NCI-H146 treated with DMSO at 0.1 percent for 48 hours (cell line): ENCODE results near the gene SYT13.

ENCODE experiments used
- DNase-seq: peaks from one replicate; lab custom pipeline; 2025; ENCODE audit not compliant: unreplicated experiment; lab: John Stamatoyannopoulos, UW

Gene SYT13

GRCh38 chr11:45275828-45276227 is 10.3 kb downstream of the SYT13 start:
- DNase-seq, result no peak

- DNase-seq, result no peak
Observed at GRCh38 chr11:45274206-45274605, 11.9 kb downstream of the SYT13 start.

- DNase-seq, result no peak
Observed at GRCh38 chr11:45273509-45273908, 12.6 kb downstream of the SYT13 start.

GRCh38 chr11:45272701-45273100 is 13.4 kb downstream of the SYT13 start:
- no peak for DNase-seq

GRCh38 chr11:45270946-45271716 is 15.0 kb downstream of the SYT13 start:
- DNase-seq, result no peak

- DNase-seq, result no peak
Observed at GRCh38 chr11:45269678-45270077, 16.5 kb downstream of the SYT13 start.

GRCh38 chr11:45267652-45268299 is 18.4 kb downstream of the SYT13 start:
- no peak for DNase-seq

- DNase-seq, result no peak
Observed at GRCh38 chr11:45267052-45267451, 19.1 kb downstream of the SYT13 start.

GRCh38 chr11:45266676-45267020 is 19.5 kb downstream of the SYT13 start:
- no peak for DNase-seq

- no peak for DNase-seq
Observed at GRCh38 chr11:45265969-45266675, 20.0 kb downstream of the SYT13 start.

GRCh38 chr11:45264839-45265515 is 21.2 kb downstream of the SYT13 start:
- DNase-seq, result no peak

GRCh38 chr11:45263773-45264172 is 22.4 kb downstream of the SYT13 start:
- DNase-seq, result no peak

- DNase-seq, result no peak
Observed at GRCh38 chr11:45262900-45263299, 23.2 kb downstream of the SYT13 start.

GRCh38 chr11:45260071-45260470 is 26.1 kb downstream of the SYT13 start:
- DNase-seq, result no peak

GRCh38 chr11:45259592-45259991 is 26.5 kb downstream of the SYT13 start:
- no peak for DNase-seq

GRCh38 chr11:45258982-45259530 is 27.1 kb downstream of the SYT13 start:
- DNase-seq, result no peak

GRCh38 chr11:45254070-45254469 is 32.1 kb downstream of the SYT13 start:
- no peak for DNase-seq

GRCh38 chr11:45253640-45254039 is 32.5 kb downstream of the SYT13 start:
- DNase-seq, result no peak

GRCh38 chr11:45252877-45253276 is 33.3 kb downstream of the SYT13 start:
- no peak for DNase-seq

GRCh38 chr11:45252134-45252856 is 33.8 kb downstream of the SYT13 start:
- no peak for DNase-seq
